Activated naive CD8-positive, alpha-beta T cell treated with anti-CD3 and anti-CD28 coated beads, Interleukin-2, amount 50 U/mL, for 24 hours (primary cell): ENCODE results near the gene AOX1.
A peak's percentile ranks its signal among the peaks of the same experiment; 100 is the strongest.

Experiments used
- ATAC-seq: fragments of 150-1000 bp; cut with Tn5 transposase; one replicate; pipeline ENCODE4 v1.10.0; 2021
- DNase-seq: peaks from one replicate; pipeline ENCODE4 v3.0.0; 2021
- H3K27ac Mint-ChIP-seq: one replicate; pipeline ENCODE4 v1.8.0; 2021; ENCODE audit warnings: mild to moderate bottlenecking, mixed read lengths
- H3K27me3 Mint-ChIP-seq: one replicate; pipeline ENCODE4 v1.8.0; 2021; ENCODE audit warnings: mixed read lengths
- H3K36me3 Mint-ChIP-seq: one replicate; pipeline ENCODE4 v1.8.0; 2021; ENCODE audit warnings: low read depth, mixed read lengths
- H3K4me1 Mint-ChIP-seq: one replicate; pipeline ENCODE4 v1.8.0; 2021; ENCODE audit warnings: mixed read lengths
- H3K4me3 Mint-ChIP-seq: one replicate; pipeline ENCODE4 v1.8.0; 2021; ENCODE audit warnings: mild to moderate bottlenecking, moderate library complexity, mixed read lengths
- H3K9me3 Mint-ChIP-seq: one replicate; pipeline ENCODE4 v1.8.0; 2021; ENCODE audit warnings: mixed read lengths

Gene AOX1

DNA sequence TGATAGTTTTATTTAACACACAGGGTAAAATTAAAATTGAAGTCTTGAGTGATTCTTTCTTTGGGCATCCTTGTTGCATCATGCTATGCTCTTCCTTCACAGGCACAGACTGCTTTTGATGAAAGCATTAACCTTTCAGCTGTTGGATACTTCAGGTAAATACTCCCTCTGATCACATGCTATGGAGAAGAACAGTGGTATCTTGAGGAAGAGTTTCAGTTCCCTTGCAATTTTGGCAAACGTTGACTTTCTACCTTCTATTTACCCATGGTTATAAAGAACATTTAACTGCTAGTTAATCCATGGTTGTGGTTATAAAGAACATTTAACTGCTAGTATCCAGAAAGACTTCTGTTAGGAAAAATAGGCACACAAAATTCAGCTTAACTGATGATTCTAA lies 75.7 kb downstream of the AOX1 start:
- H3K36me3 Mint-ChIP-seq = no peaks in the 10 kb centered on the region
- H3K27me3 Mint-ChIP-seq = peaks cover 15% of the 10 kb centered on the region
- no peak overlapping the region for H3K27ac Mint-ChIP-seq
- H3K4me3 Mint-ChIP-seq = no peak overlapping the region
- ATAC-seq (no peak), DNase-seq (no peak)
- no peaks in the 10 kb centered on the region for H3K4me1 Mint-ChIP-seq
- no peaks in the 10 kb centered on the region for H3K9me3 Mint-ChIP-seq

DNA sequence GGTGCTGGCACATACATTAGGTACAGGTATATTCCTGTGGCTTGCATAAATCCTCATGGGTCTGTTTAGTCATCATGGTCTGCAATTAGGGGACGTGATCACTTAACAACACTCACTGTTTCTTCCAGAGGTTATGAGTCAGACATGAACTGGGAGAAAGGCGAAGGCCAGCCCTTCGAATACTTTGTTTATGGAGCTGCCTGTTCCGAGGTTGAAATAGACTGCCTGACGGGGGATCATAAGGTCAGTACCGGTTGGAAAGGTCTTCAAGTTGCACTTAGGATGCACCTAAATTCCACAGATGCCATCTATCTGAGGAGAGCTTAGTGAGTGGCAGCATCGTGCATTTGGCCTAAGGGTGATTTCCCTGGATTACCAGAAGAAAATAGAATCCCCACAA lies 76.9 kb downstream of the AOX1 start:
- DNase-seq (no peak), ATAC-seq (no peak)
- Mint-ChIP-seq H3K27me3 (peaks cover 15% of the 10 kb centered on the region), H3K4me1 (peaks cover 4% of the 10 kb centered on the region), H3K4me3 (no peak overlapping the region), H3K36me3 (no peaks in the 10 kb centered on the region), H3K9me3 (no peaks in the 10 kb centered on the region), H3K27ac (no peak overlapping the region)

DNA sequence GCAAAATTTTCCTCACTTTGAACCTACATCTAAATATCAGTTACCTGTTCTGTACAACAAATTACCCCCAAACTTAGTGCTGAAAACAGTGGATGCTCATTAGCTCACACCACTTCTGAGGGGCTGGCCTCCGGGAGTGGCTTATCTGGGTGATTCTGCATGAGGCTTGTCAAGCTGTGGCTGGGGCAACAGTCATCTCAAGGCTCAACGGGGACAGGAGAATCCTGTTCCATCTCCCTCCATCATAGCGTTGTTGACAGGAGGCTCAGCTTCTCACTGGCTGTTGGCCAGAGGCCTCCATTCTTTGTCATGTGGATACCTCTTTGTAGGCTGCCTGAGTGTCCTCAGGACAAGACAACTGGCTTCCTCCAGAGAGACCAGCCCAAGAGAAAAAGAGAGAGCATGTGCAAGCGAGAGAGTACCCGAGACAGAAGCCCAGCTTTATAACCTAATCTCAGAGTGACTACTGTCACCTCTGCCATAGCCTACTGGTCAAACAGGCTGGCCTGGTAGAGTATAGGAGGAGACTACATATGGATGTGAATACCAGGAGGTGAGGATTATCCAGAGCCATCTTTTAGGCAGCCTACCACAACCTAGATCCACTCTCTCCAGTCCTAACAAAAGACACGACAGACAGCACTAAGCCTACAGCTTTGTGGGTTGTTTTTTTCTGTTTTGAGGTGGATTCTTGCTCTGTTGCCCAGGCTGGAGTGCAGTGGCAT lies 79.1 kb downstream of the AOX1 start:
- Mint-ChIP-seq H3K4me1 (peaks cover 4% of the 10 kb centered on the region), H3K27me3 (peaks cover 6% of the 10 kb centered on the region), H3K9me3 (no peaks in the 10 kb centered on the region), H3K36me3 (no peaks in the 10 kb centered on the region), H3K4me3 (no peak overlapping the region), H3K27ac (no peak overlapping the region)
- no peak for ATAC-seq
- DNase-seq = no peak

DNA sequence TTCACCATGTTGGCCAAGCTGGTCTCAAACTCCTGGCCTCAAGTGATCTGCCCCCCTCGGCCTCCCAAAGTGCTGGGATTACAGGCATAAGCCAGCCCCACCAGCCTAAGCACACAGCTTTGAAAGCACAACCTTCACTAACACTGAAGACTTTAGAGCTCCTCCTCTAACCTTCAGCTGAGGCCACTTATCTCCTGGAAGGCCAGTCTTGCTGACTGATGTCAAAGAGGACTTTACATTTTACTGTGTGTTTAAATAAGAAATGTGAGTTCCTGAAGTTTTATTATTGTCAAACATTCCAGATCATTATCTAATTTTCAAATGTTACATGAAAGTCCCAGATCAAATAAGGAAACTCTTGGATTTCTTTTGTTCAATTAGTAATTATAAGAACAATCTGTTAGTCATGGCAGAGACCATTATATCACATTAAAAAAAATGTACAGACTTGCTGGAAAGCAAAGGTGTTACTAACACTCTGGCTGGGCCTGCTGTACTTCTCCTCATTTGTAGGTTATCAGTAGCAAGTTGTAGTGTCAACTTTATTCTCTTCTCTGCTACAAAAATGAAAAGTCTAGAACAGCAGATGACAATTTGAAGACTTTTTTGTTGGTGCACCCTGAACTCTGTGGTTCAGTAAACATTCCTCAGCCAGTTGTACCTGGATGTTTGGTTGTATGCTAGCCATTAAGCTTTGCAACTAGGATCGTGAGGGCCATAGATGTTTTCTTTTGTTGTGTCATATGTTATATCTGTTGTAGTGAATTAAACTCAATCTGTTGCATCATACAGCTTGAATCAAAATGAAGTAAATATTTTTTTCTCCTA lies 80.0 kb downstream of the AOX1 start:
- Mint-ChIP-seq H3K36me3 (no peaks in the 10 kb centered on the region), H3K9me3 (no peaks in the 10 kb centered on the region), H3K4me3 (no peak overlapping the region), H3K4me1 (peaks cover 4% of the 10 kb centered on the region), H3K27ac (no peak overlapping the region), H3K27me3 (peaks cover 4% of the 10 kb centered on the region)
- DNase-seq (no peak), ATAC-seq (no peak)

DNA sequence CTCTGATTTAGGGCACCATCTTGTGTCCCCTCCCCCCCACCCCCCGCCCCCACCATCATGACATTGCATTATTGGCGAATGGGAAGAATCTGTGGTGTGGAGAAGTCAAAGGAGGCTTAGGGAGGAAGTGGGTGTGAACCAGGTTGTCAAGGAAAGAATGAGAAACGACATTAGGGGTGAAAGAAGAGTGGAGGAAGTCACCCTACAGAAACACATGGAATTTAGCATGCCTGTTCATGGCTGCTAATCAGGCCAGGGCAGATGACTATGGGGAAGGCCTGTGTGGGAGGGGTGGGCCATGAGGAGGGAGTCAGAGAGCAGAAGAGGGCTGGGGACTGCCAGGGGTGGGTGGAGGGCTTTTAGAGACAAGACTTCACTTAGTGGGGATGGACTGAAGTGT lies 81.6 kb downstream of the AOX1 start:
- H3K4me1 Mint-ChIP-seq = peaks cover 4% of the 10 kb centered on the region
- peaks cover 2% of the 10 kb centered on the region for H3K27me3 Mint-ChIP-seq
- H3K4me3 Mint-ChIP-seq = no peak overlapping the region
- peak overlapping the region; percentile 41 for H3K27ac Mint-ChIP-seq
- DNase-seq (no peak), ATAC-seq (no peak)
- no peaks in the 10 kb centered on the region for H3K36me3 Mint-ChIP-seq
- H3K9me3 Mint-ChIP-seq = no peaks in the 10 kb centered on the region

DNA sequence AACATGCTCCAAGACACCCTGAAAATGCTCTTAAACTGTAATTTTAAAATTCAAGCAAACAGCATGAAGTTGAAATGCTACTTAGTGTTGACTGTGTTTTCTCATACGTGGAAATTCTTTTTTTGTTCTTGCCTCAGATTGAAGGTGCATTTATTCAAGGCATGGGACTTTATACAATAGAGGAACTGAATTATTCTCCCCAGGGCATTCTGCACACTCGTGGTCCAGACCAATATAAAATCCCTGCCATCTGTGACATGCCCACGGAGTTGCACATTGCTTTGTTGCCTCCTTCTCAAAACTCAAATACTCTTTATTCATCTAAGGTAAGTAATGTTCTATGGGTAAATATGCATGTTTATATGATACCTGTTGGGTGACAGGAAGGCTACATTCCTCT lies 82.7 kb downstream of the AOX1 start:
- DNase-seq (no peak), ATAC-seq (no peak)
- no peak overlapping the region for H3K27ac Mint-ChIP-seq
- peaks cover 8% of the 10 kb centered on the region for H3K4me1 Mint-ChIP-seq
- H3K9me3 Mint-ChIP-seq = no peaks in the 10 kb centered on the region
- H3K36me3 Mint-ChIP-seq = no peaks in the 10 kb centered on the region
- peaks cover 4% of the 10 kb centered on the region for H3K27me3 Mint-ChIP-seq
- H3K4me3 Mint-ChIP-seq = no peak overlapping the region

DNA sequence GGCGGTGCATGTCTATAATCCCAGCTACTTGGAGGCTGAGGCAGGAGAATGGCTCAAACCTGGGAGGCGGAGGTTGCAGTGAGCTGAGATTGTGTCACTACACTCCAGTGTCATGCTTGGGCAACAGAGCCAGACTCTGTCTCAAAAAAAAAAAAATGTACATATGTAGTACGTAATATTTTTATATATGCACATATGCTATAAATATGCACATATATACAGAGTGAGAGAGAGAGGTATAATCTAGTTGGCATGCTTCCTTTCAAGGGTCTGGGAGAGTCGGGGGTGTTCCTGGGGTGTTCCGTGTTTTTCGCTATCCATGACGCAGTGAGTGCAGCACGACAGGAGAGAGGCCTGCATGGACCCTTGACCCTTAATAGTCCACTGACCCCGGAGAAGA lies 83.5 kb downstream of the AOX1 start:
- Mint-ChIP-seq H3K27me3 (peaks cover 4% of the 10 kb centered on the region), H3K27ac (no peak overlapping the region)
- no peak for DNase-seq

DNA sequence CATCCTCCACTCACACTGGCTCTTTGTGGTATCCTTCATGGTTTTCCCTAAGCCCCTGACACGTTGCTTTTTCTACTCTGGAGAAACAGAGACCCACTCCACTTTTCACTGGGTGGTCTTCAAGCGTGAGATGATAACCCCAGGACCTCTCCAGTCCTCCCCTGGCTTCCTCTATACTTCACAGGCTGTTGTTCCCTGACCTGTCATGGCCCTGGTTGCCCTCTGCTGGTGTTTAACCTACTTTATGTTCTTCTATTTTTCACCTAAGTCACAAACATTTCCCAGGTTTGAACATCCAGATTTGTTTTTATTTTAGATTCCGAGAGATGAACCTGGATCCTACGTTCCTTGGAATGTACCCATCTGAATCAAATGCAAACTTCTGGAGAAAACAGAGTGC lies 84.5 kb downstream of the AOX1 start:
- no peaks in the 10 kb centered on the region for H3K36me3 Mint-ChIP-seq
- peaks cover 10% of the 10 kb centered on the region for H3K4me1 Mint-ChIP-seq
- no peak overlapping the region for H3K4me3 Mint-ChIP-seq
- no peak for ATAC-seq
- peaks cover 4% of the 10 kb centered on the region for H3K27me3 Mint-ChIP-seq
- H3K27ac Mint-ChIP-seq = no peak overlapping the region
- no peaks in the 10 kb centered on the region for H3K9me3 Mint-ChIP-seq
- DNase-seq = no peak

More for the DNA sequence above, 83.5 kb downstream of the AOX1 start:
- Mint-ChIP-seq H3K4me3 (no peak overlapping the region), H3K36me3 (no peaks in the 10 kb centered on the region), H3K9me3 (no peaks in the 10 kb centered on the region), H3K4me1 (peaks cover 10% of the 10 kb centered on the region)
- no peak for ATAC-seq

DNA sequence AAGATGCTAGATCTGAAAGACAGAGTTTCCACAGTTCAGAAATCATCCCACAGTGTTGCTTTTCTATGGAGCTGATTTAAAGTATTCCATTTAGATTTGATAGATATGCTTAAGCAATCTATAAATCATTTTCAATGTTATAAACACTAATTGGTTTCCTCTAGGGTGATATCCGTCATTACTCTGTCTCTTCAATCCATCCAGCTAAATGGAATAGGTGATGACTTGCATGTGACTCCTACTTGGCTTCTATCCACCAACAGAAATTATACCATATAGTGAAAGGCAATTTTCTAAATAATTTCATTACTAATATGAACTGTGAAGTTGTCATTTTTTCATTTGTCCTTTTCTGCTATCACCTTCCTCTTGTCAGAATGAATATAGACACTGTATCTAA lies 84.9 kb downstream of the AOX1 start:
- Mint-ChIP-seq H3K9me3 (no peaks in the 10 kb centered on the region), H3K4me1 (peaks cover 10% of the 10 kb centered on the region), H3K4me3 (no peak overlapping the region), H3K27ac (no peak overlapping the region), H3K27me3 (peaks cover 4% of the 10 kb centered on the region), H3K36me3 (no peaks in the 10 kb centered on the region)
- ATAC-seq (no peak), DNase-seq (no peak)

DNA sequence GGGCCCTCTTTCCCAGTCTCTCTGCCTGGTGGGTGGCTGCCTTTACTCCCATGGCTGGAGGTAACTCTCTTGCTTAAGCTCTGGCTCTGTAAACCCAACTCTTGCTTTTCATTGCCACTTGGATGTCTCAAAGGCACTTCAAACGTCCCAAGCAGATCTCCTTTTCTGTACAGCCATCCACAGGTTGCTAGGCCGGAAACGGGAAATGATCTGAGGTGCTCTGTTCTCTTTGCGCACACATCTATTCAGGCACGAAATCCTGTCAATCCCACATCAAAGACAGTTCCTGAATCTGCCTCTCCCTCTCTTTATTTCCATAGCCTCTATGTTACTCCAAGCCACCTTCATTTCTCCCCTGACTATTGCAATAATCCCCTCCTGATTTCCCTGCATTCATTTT lies 87.4 kb downstream of the AOX1 start:
- H3K27me3 Mint-ChIP-seq = peaks cover 4% of the 10 kb centered on the region
- no peak overlapping the region for H3K4me3 Mint-ChIP-seq
- ATAC-seq (no peak), DNase-seq (no peak)
- H3K36me3 Mint-ChIP-seq = no peaks in the 10 kb centered on the region
- H3K4me1 Mint-ChIP-seq = peaks cover 6% of the 10 kb centered on the region
- H3K9me3 Mint-ChIP-seq = no peaks in the 10 kb centered on the region
- no peak overlapping the region for H3K27ac Mint-ChIP-seq

DNA sequence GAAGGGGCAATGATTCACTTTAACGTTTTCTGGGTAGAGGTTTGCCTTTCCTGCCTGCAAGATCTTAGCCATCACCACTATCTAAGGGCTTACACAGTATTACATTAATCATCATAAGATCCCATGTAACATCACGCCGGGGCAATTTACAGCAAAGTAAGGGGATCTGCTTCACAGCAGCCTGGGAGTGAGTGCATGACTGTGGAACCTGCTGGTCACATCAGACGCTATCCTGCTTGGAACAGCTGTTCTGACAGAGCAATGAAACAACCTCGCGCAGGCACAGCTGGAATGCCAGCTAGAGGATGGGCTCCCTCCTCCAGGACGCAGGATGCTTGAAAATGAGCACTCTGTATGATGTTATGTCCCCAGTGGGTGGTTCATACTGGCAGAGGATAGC lies 89.0 kb downstream of the AOX1 start:
- no peak for ATAC-seq
- DNase-seq = no peak
- Mint-ChIP-seq H3K27ac (no peak overlapping the region), H3K4me3 (no peak overlapping the region), H3K27me3 (peaks cover 4% of the 10 kb centered on the region), H3K9me3 (no peaks in the 10 kb centered on the region), H3K36me3 (no peaks in the 10 kb centered on the region), H3K4me1 (peaks cover 6% of the 10 kb centered on the region)

DNA sequence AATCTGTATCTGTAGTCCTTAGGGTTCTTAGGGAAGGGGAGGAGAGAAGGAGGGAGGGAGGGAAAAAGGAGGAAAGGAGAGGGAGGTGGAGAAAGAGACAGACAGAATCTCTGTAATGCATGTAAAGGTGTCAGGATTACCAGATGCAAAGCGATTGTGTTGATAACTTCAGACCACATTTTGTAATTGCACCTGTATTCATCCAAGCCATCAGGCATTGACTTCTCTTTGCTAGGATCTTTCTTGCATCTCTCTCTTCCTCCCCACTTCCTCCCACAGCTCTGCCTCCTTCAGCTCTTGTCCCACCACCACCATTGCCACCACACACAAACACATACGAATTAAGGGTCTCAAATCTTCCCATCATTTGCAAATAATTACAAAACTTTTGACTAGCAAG lies 91.4 kb downstream of the AOX1 start:
- no peak overlapping the region for H3K4me3 Mint-ChIP-seq
- no peaks in the 10 kb centered on the region for H3K9me3 Mint-ChIP-seq
- peaks cover 4% of the 10 kb centered on the region for H3K27me3 Mint-ChIP-seq
- H3K27ac Mint-ChIP-seq = no peak overlapping the region
- ATAC-seq = no peak
- no peaks in the 10 kb centered on the region for H3K36me3 Mint-ChIP-seq
- peaks cover 6% of the 10 kb centered on the region for H3K4me1 Mint-ChIP-seq
- no peak for DNase-seq

DNA sequence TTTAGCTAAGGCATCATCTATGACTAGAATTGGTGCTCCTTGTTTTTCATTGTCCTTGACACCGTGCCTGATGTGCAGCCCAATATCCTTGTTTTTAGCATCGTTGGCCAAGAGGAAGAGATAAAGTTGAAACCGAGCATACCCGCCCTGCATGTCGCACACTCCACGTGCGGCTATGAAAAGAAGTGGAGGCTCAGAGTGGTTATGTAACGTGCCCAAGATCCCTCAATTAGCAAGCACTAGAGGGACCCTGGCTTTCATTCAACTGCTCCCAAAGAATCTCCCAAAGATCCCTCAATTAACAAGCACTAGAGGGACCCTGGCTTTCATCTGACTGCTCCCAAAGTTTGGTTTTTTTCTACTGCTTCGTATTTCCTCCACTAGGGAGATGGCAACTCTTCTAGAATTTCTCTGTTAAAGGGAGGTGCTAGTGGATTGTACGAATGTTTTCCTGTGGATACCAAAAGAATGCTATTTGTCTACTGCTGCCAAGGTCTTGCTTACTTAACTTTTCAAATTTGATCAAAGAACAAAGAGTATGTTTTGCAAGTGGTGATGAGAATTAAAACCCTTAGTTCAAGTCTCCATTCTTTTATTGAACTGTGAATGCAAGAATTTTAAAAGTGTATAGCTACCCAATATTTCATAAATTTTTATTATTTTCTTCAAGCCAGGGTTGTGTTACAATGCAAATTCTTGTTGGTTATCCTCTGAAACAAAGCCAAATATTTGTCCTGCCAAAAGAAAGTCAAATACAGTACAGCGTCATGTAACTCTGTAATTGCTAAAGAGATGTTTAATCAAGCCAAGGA lies 92.1 kb downstream of the AOX1 start:
- Mint-ChIP-seq H3K27me3 (peaks cover 4% of the 10 kb centered on the region), H3K4me3 (no peak overlapping the region), H3K36me3 (no peaks in the 10 kb centered on the region), H3K9me3 (no peaks in the 10 kb centered on the region), H3K4me1 (peaks cover 6% of the 10 kb centered on the region), H3K27ac (no peak overlapping the region)
- DNase-seq (no peak), ATAC-seq (no peak)

DNA sequence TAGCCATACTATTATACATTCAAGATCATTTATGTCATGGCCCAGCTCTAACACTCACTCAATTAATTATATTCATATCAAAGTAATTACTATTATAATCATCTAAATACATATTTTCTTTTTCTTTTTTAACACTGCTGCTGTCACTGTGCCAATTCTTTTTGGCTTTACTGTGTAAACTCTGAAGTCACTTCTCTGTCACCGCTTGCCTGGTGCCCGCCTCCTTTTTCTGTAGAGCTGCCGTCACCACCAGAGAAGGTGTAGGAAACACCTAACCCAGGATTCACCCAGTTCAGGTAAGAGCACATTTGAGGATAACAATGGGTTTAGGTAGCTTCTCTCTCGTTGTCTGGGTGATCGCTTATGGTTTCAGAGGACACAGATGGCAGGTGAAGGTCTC lies 93.3 kb downstream of the AOX1 start:
- H3K9me3 Mint-ChIP-seq = no peaks in the 10 kb centered on the region
- H3K4me3 Mint-ChIP-seq = no peak overlapping the region
- no peaks in the 10 kb centered on the region for H3K4me1 Mint-ChIP-seq
- H3K27ac Mint-ChIP-seq = no peak overlapping the region
- ATAC-seq (no peak), DNase-seq (no peak)
- no peaks in the 10 kb centered on the region for H3K27me3 Mint-ChIP-seq
- no peaks in the 10 kb centered on the region for H3K36me3 Mint-ChIP-seq

DNA sequence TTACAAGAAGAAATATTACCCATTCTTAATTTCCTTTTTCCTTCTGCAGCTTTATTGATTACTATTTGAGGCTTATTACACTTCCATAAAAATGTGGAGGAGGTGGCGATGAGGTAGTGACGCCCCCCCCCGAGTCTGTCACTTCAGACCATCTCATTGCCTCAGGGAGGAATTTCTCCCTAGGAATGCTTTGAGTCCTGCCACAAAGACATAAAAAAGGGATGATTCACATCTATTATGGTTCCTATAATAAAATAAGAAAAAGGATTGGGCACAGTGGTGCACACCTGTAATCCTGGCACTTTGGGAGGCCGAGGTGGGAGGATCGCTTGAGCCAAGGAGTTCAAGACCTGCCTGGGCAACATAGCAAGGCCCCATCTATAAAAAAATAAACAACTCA lies 93.7 kb downstream of the AOX1 start:
- DNase-seq (no peak), ATAC-seq (no peak)
- H3K4me1 Mint-ChIP-seq = no peaks in the 10 kb centered on the region
- H3K27ac Mint-ChIP-seq = no peak overlapping the region
- no peaks in the 10 kb centered on the region for H3K9me3 Mint-ChIP-seq
- H3K27me3 Mint-ChIP-seq = no peaks in the 10 kb centered on the region
- no peak overlapping the region for H3K4me3 Mint-ChIP-seq
- H3K36me3 Mint-ChIP-seq = no peaks in the 10 kb centered on the region
